ENCODE measurements around the gene DNASE1L1.

DNASE1L1 gene

GRCh38 chrX:154367474-154368308 is 41.4 kb downstream of the DNASE1L1 start:
- DNase-seq = no peak

GRCh38 chrX:154366666-154367055 is 42.4 kb downstream of the DNASE1L1 start:
- DNase-seq = no peak

GRCh38 chrX:154365997-154366665 is 42.9 kb downstream of the DNASE1L1 start:
- no peak for DNase-seq

GRCh38 chrX:154365052-154365600 is 43.9 kb downstream of the DNASE1L1 start:
- DNase-seq = no peak

GRCh38 chrX:154363706-154364439 is 45.2 kb downstream of the DNASE1L1 start:
- DNase-seq = no peak

GRCh38 chrX:154362085-154362742 is 46.8 kb downstream of the DNASE1L1 start:
- DNase-seq = no peak

- no peak for DNase-seq
Measured at GRCh38 chrX:154360155-154360713, 48.8 kb downstream of the DNASE1L1 start.

GRCh38 chrX:154359362-154360154 is 49.5 kb downstream of the DNASE1L1 start:
- DNase-seq = no peak

GRCh38 chrX:154358829-154359228 is 50.2 kb downstream of the DNASE1L1 start:
- DNase-seq = no peak

- no peak for DNase-seq
Measured at GRCh38 chrX:154358011-154358410, 51.0 kb downstream of the DNASE1L1 start.

GRCh38 chrX:154357205-154357604 is 51.8 kb downstream of the DNASE1L1 start:
- no peak for DNase-seq

- DNase-seq = no peak
Measured at GRCh38 chrX:154356596-154356995, 52.5 kb downstream of the DNASE1L1 start.

GRCh38 chrX:154355776-154356140 is 53.3 kb downstream of the DNASE1L1 start:
- no peak for DNase-seq

- no peak for DNase-seq
Measured at GRCh38 chrX:154355094-154355775, 53.8 kb downstream of the DNASE1L1 start.

- no peak for DNase-seq
Measured at GRCh38 chrX:154354516-154354915, 54.5 kb downstream of the DNASE1L1 start.

- DNase-seq = no peak
Measured at GRCh38 chrX:154354013-154354412, 55.0 kb downstream of the DNASE1L1 start.

GRCh38 chrX:154353172-154353843 is 55.7 kb downstream of the DNASE1L1 start:
- no peak for DNase-seq

- DNase-seq = no peak
Measured at GRCh38 chrX:154352466-154352865, 56.6 kb downstream of the DNASE1L1 start.

- no peak for DNase-seq
Measured at GRCh38 chrX:154352012-154352401, 57.0 kb downstream of the DNASE1L1 start.
